NCI-H82 treated with DMSO at 0.1 percent for 48 hours (cell line): ENCODE results near the gene FAM20B.

Experiments used
- DNase-seq: peaks from one replicate; lab custom pipeline; 2025; ENCODE audit not compliant: unreplicated experiment; lab: John Stamatoyannopoulos, UW

The FAM20B gene

GRCh38 chr1:179090923-179091322 is 65.2 kb downstream of the FAM20B start:
- DNase-seq, result no peak

GRCh38 chr1:179091691-179092165 is 66.0 kb downstream of the FAM20B start:
- DNase-seq, result no peak

GRCh38 chr1:179092896-179093461 is 67.3 kb downstream of the FAM20B start:
- no peak for DNase-seq

- no peak for DNase-seq
Measured at GRCh38 chr1:179094818-179095217, 69.1 kb downstream of the FAM20B start.

GRCh38 chr1:179095377-179095776 is 69.7 kb downstream of the FAM20B start:
- DNase-seq, result peak; percentile 85

GRCh38 chr1:179095924-179096323 is 70.2 kb downstream of the FAM20B start:
- no peak for DNase-seq

- DNase-seq, result no peak
Measured at GRCh38 chr1:179099891-179100290, 74.2 kb downstream of the FAM20B start.

GRCh38 chr1:179101566-179101965 is 75.9 kb downstream of the FAM20B start:
- DNase-seq, result no peak

GRCh38 chr1:179103999-179104398 is 78.3 kb downstream of the FAM20B start:
- DNase-seq, result no peak

- no peak for DNase-seq
Measured at GRCh38 chr1:179104611-179105250, 79.0 kb downstream of the FAM20B start.

- DNase-seq, result peak; percentile 53
Measured at GRCh38 chr1:179105393-179105792, 79.7 kb downstream of the FAM20B start.

GRCh38 chr1:179107706-179108629 is 82.3 kb downstream of the FAM20B start:
- no peak for DNase-seq

GRCh38 chr1:179108644-179109043 is 83.0 kb downstream of the FAM20B start:
- DNase-seq, result no peak

- DNase-seq, result no peak
Measured at GRCh38 chr1:179115181-179115580, 89.5 kb downstream of the FAM20B start.

- no peak for DNase-seq
Measured at GRCh38 chr1:179119513-179119912, 93.8 kb downstream of the FAM20B start.

GRCh38 chr1:179120736-179121135 is 95.0 kb downstream of the FAM20B start:
- peak; percentile 71 for DNase-seq

- DNase-seq, result peak; percentile 71
Measured at GRCh38 chr1:179121159-179121938, 95.7 kb downstream of the FAM20B start.

GRCh38 chr1:179124873-179125272 is 99.2 kb downstream of the FAM20B start:
- no peak for DNase-seq
